Kidney epithelial cell (primary cell): ENCODE data around the gene RPUSD1. TPM values are rescaled to one million over a fixed set of nuclear protein-coding genes. Genes with fewer than 3 reads are reported as not detected.
"Not testable (repeated sequence)": the region's sequence is repeated elsewhere in the genome, so short reads cannot be mapped to it uniquely, and the experiment has no call there.

ENCODE experiments used
- DNase-seq: peaks from one replicate; pipeline ENCODE4 v3.0.0-alpha.2; 2010; ENCODE audit warnings: low read depth
- H3K27me3 ChIP-seq: 2 replicates; pipeline ENCODE4 v1.6.0; 2011; ENCODE audit warnings: low read length; ENCODE audit not compliant: control insufficient read depth, insufficient read depth
- H3K36me3 ChIP-seq: 2 replicates; pipeline ENCODE4 v1.5.1; 2011; ENCODE audit warnings: low read length; ENCODE audit not compliant: control insufficient read depth, insufficient read depth
- H3K4me3 ChIP-seq: 2 replicates; pipeline ENCODE4 v1.5.1; 2011; ENCODE audit warnings: low read depth, mild to moderate bottlenecking, control low read depth, low read length
- CTCF ChIP-seq: IDR thresholded peaks from 2 replicates; pipeline ENCODE4 v1.5.1; 2011; ENCODE audit warnings: mild to moderate bottlenecking, moderate library complexity, low read length, control low read depth, inconsistent platforms; ENCODE audit not compliant: insufficient read depth, poor library complexity, severe bottlenecking
- total RNA-seq: library from RNA; depleted of rRNA; stranded (reverse); fragments of >200 nt; gene quantifications from 2 replicates; pipeline ENCODE4 v1.2.3, GENCODE V29; 2015

The RPUSD1 gene
- total RNA-seq, 1 donor from 2014 or later: 42.0 TPM

DNA sequence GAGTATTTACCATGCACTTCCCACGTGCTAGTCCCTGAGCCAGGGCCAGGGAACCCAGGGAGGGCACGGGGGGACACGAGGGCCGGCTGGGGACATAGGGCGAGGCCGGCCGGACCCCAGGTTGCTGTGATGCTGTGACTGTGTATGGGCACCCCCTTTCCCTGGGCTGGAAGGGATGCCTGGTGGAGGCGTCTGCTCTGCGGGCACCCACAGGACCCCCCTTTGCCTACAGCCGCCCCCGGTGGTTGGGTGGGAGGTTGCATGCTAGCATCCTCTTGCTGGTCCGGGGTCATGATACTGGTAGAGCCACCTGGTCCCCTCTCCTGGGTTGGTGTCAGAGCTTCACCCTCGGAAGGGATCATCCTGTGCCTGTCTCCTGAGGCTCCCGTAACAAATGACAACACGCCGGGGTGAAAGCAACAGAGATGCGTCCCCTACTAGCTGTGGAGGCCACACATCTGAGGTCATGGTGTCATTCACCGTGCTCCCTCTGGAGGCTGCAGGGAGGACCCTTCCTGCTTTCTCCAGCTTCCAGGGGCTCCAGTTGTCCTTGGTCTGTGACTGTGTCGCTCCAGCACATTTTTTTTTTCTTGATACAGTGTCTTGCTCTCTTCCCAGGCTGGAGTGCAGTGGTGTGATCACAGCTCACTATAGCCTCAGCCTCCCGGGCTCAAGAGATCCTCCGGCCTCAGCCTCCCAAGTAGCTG is 44.2 kb downstream of the RPUSD1 start:
- peak; percentile 26 for TF ChIP-seq CTCF
- no peak for DNase-seq
- H3K4me3 ChIP-seq: no peak overlapping the region
- no peaks in the 10 kb centered on the region for H3K27me3 ChIP-seq
- H3K36me3 ChIP-seq: no peaks in the 10 kb centered on the region

DNA sequence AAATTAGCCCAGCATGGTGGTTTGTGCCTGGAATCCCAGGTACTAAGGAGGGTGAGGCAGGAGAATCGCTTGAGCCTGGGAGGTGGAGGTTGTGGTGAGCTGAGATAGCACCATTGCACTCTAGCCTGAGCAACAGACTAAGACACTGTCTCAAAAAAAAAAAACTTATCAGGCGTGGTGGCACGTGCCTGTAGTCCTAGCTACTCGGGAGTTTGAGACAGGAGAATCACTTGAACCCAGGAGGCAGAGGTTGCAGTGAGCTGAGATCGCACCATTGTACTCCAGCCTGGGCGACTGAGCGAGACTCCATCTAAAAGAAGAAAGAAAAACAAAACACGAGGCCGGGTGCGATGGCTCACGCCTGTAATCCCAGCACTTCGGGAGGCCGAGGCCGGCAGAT is 45.3 kb downstream of the RPUSD1 start:
- H3K4me3 ChIP-seq, H3K27me3 ChIP-seq, H3K36me3 ChIP-seq, DNase-seq: not testable (repeated sequence)

GRCh38 chr16:741986-742629 is 46.1 kb downstream of the RPUSD1 start:
- no peak overlapping the region for H3K4me3 ChIP-seq

DNA sequence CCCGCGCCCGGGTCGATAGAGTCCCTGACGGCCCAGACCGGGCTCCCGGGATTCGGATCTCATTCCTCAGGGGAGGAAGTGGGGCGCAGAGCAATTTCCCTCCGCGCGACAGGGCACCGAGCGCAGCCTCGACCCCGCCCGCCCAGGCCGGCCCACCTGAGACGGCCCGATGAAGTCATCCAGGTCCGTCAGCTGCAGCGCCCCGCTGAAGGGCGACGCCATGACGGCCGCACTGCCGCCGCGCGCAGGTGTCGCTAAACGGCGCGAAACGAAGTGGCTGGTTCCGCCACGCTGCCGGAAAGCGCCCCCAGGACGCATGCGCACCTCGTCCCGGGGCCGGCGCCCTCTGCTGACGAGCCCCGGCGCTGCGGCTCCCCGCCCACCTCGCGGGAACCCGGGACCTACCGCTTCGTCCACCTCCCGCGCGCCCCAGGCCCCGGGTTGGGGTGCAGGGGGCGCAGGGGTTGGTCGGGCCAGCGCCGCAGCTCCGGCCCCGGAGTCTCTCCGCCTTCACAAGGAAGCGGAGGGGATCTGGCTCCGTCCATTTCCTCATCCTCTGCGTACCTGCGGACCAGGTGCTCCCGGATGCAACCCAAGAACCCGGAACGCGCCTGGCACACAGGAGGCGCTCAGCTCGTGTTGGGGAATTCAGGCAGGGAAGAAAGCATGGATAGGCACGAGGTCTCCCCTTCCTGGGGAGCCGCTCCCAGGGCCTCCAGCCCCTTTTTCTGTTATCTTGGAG is 47.2 kb downstream of the RPUSD1 start, which contains the start of gene CIAO3:
TSS of gene CIAO3 (minus strand) at position 234 of the 742 bp plus-strand sequence. CDS start at position 222, 12 bp downstream.
- H3K4me3 ChIP-seq: peak within 1 kb of the TSS; percentile 97

More at GRCh38 chr16:741986-742629, 46.1 kb downstream of the RPUSD1 start:
- no peak for DNase-seq
- H3K36me3 ChIP-seq: no peaks in the 10 kb centered on the region
- no peak for TF ChIP-seq CTCF
- H3K27me3 ChIP-seq: no peaks in the 10 kb centered on the region

GRCh38 chr16:740459-740763 is 47.8 kb downstream of the RPUSD1 start:
- no peaks in the 10 kb centered on the region for H3K27me3 ChIP-seq
- H3K4me3 ChIP-seq: peak overlapping the region; percentile 97
- no peaks in the 10 kb centered on the region for H3K36me3 ChIP-seq
- no peak for TF ChIP-seq CTCF
- DNase-seq: no peak

More for the DNA sequence above, 47.2 kb downstream of the RPUSD1 start, which contains the start of gene CIAO3:
- peak; percentile 23 for TF ChIP-seq CTCF
- Histone ChIP-seq H3K36me3 (no peaks in the 10 kb centered on the region), H3K27me3 (no peaks in the 10 kb centered on the region)
- DNase-seq: no peak
